ENCODE results near the gene CDCA3.

CDCA3 gene

GRCh38 chr12:6821591-6822425 lies 29.3 kb downstream of the CDCA3 start, which contains the start of gene GPR162:
GPR162 (plus strand) TSS chr12:6821821; CDS start chr12:6823899, 2,078 bp downstream.
- TF ChIP-seq CTCF (IDR thresholded peaks at IDR 0.05; ENCODE audit: low read length) (no peak), EZH2 (optimal IDR thresholded peaks at IDR 0.05; ENCODE audit: low read depth, low read length) (no peak), EZH2phosphoT487 (IDR thresholded peaks at IDR 0.05; ENCODE audit: low read length) (no peak)
- Histone ChIP-seq H3K4me2 (ENCODE audit: low read depth, low read length) (no peak within 1 kb of the TSS), H3K27ac (ENCODE audit: low read length) (no peak within 1 kb of the TSS), H3K9me2 (replicated peaks; ENCODE audit: insufficient read depth, low read length) (no peaks in the 10 kb centered on the region), H4K20me1 (ENCODE audit: insufficient read depth, low read length) (no peaks in the 10 kb centered on the region), H3K27me3 (replicated peaks; ENCODE audit: insufficient read depth, low read length) (peaks cover 73% of the 10 kb centered on the region), H3K9ac (ENCODE audit: low read length) (no peak within 1 kb of the TSS), H3F3A (ENCODE audit: insufficient read depth, low read length) (no peaks in the 10 kb centered on the region), H3K4me3 (ENCODE audit: low read length) (no peak within 1 kb of the TSS), H3K79me2 (ENCODE audit: low read length) (no peaks in the 10 kb centered on the region), H3K9me3 (replicated peaks; ENCODE audit: insufficient read depth, low read length) (no peaks in the 10 kb centered on the region), H3K4me1 (ENCODE audit: low read length) (no peaks in the 10 kb centered on the region), H3K36me3 (replicated peaks; ENCODE audit: insufficient read depth, low read length) (no peaks in the 10 kb centered on the region), H2AFZ (ENCODE audit: low read length) (no peak within 1 kb of the TSS)
- no peak for DNase-seq

- Histone ChIP-seq H3K79me2 (ENCODE audit: low read length) (no peaks in the 10 kb centered on the region), H3K4me1 (ENCODE audit: low read length) (no peaks in the 10 kb centered on the region), H4K20me1 (ENCODE audit: insufficient read depth, low read length) (no peaks in the 10 kb centered on the region), H3K27ac (ENCODE audit: low read length) (no peak overlapping the region), H3K36me3 (replicated peaks; ENCODE audit: insufficient read depth, low read length) (no peaks in the 10 kb centered on the region), H3K27me3 (replicated peaks; ENCODE audit: insufficient read depth, low read length) (peaks cover 58% of the 10 kb centered on the region), H3K9ac (ENCODE audit: low read length) (no peak overlapping the region), H3K9me3 (replicated peaks; ENCODE audit: insufficient read depth, low read length) (no peaks in the 10 kb centered on the region), H3F3A (ENCODE audit: insufficient read depth, low read length) (no peaks in the 10 kb centered on the region), H3K9me2 (replicated peaks; ENCODE audit: insufficient read depth, low read length) (no peaks in the 10 kb centered on the region), H3K4me2 (ENCODE audit: low read depth, low read length) (no peak overlapping the region), H2AFZ (ENCODE audit: low read length) (no peak overlapping the region), H3K4me3 (ENCODE audit: low read length) (no peak overlapping the region)
- no peak for TF ChIP-seq EZH2 (optimal IDR thresholded peaks at IDR 0.05; ENCODE audit: low read depth, low read length)
- TF ChIP-seq CTCF (IDR thresholded peaks at IDR 0.05; ENCODE audit: low read length), result no peak
- TF ChIP-seq EZH2phosphoT487 (IDR thresholded peaks at IDR 0.05; ENCODE audit: low read length), result no peak
- DNase-seq, result no peak
Observed at GRCh38 chr12:6820166-6820565, 30.9 kb downstream of the CDCA3 start.

- Histone ChIP-seq H3K4me1 (ENCODE audit: low read length) (no peaks in the 10 kb centered on the region), H3K4me2 (ENCODE audit: low read depth, low read length) (no peak overlapping the region), H3K79me2 (ENCODE audit: low read length) (no peaks in the 10 kb centered on the region), H2AFZ (ENCODE audit: low read length) (no peak overlapping the region), H3K9ac (ENCODE audit: low read length) (no peak overlapping the region), H3K9me2 (replicated peaks; ENCODE audit: insufficient read depth, low read length) (no peaks in the 10 kb centered on the region), H3K27me3 (replicated peaks; ENCODE audit: insufficient read depth, low read length) (peaks cover 50% of the 10 kb centered on the region), H3K27ac (ENCODE audit: low read length) (no peak overlapping the region), H3K36me3 (replicated peaks; ENCODE audit: insufficient read depth, low read length) (no peaks in the 10 kb centered on the region), H3K4me3 (ENCODE audit: low read length) (no peak overlapping the region), H3K9me3 (replicated peaks; ENCODE audit: insufficient read depth, low read length) (no peaks in the 10 kb centered on the region), H3F3A (ENCODE audit: insufficient read depth, low read length) (no peaks in the 10 kb centered on the region), H4K20me1 (ENCODE audit: insufficient read depth, low read length) (no peaks in the 10 kb centered on the region)
- TF ChIP-seq EZH2 (optimal IDR thresholded peaks at IDR 0.05; ENCODE audit: low read depth, low read length), result no peak
- TF ChIP-seq EZH2phosphoT487 (IDR thresholded peaks at IDR 0.05; ENCODE audit: low read length), result no peak
- TF ChIP-seq CTCF (IDR thresholded peaks at IDR 0.05; ENCODE audit: low read length), result no peak
- DNase-seq, result no peak
Observed at GRCh38 chr12:6819106-6820030, 31.7 kb downstream of the CDCA3 start.

All from MM.1S (cell line).